ENCODE data around the gene CHURC1. TPM values are rescaled to one million over a fixed set of nuclear protein-coding genes. Genes with fewer than 3 reads are reported as not detected.

Gene CHURC1
- total and polyA plus RNA-seq, 2 of the 13 experiments (the other 11 are each of a cell fraction or from before 2014, with no cell fraction given): 41.1 to 74.4 TPM

- Histone ChIP-seq H3K4me2 (ENCODE audit: low read depth, low read length) (no peak overlapping the region), H3K9me3 (ENCODE audit: low read length) (no peaks in the 10 kb centered on the region), H3K27me3 (ENCODE audit: control insufficient read depth in 1 of 2, insufficient read depth in 2 of 2, low read length in 2 of 2) (no peaks in the 10 kb centered on the region), H3K4me3 (replicated peaks in 1 of 3; ENCODE audit: insufficient read depth in 1 of 3, low read depth in 2 of 3, low read length in 3 of 3) (no peak overlapping the region), H3K27ac (ENCODE audit: extremely low read length, insufficient read depth, low read length) (no peak overlapping the region), H3K4me1 (ENCODE audit: insufficient read depth, low read length) (peaks cover 33% of the 10 kb centered on the region), H3K79me2 (ENCODE audit: insufficient read depth, low read length) (peaks cover 25% of the 10 kb centered on the region), H3K36me3 (replicated peaks in 1 of 2; ENCODE audit: control insufficient read depth in 1 of 2, insufficient read depth in 2 of 2, low read length in 2 of 2) (peaks cover 0 to 9% of the 10 kb centered on the region in 2 experiments; a peak in 3 of 5 replicates), H4K20me1 (ENCODE audit: insufficient read depth, low read length) (0 out of 2 replicates have a peak, but pooled peaks cover 3% of the 10 kb centered on the region), H2AFZ (ENCODE audit: low read length) (no peak overlapping the region), H3K9ac (ENCODE audit: insufficient read depth, low read depth, low read length) (no peak overlapping the region)
- 90% methylated on average over 5 of the region's 5 CpGs for WGBS (ENCODE audit: low lambda C conversion rate)
- CTCF ChIA-PET (ENCODE audit: low intra/inter-chr PET ratio, low total read pairs): no interaction called here
- intact Hi-C loops (cut with micrococcal nuclease; ENCODE audit: unreplicated experiment): no loop called here
- DNase-seq (ENCODE audit: low spot score) (peak; percentile 12), ATAC-seq (no peak), FAIRE-seq (no peak)
- in situ Hi-C loops (cut with HindIII; ENCODE audit: extremely low pct_ligation_motif_present, low pct_unique_long_range_greater_than_20kb): no loop called here
- BruUV-seq (replicated peaks): no TSS peak
- POLR2A ChIA-PET: no interaction called here
- TF ChIP-seq TBX3 (IDR thresholded peaks at IDR 0.05; ENCODE audit: borderline replicate concordance) (no peak), CAMTA2 (CRISPR knock-in tag; IDR thresholded peaks at IDR 0.05; ENCODE audit: borderline replicate concordance) (no peak), LRRFIP1 (CRISPR knock-in tag; conservative IDR thresholded peaks at IDR 0.05) (no peak), NBN (conservative IDR thresholded peaks at IDR 0.05) (no peak), ELF1 (CRISPR knock-in tag; IDR thresholded peaks at IDR 0.05) (no peak), POGZ (CRISPR knock-in tag; IDR thresholded peaks at IDR 0.05) (no peak), MLLT10 (CRISPR knock-in tag; IDR thresholded peaks at IDR 0.05) (no peak), ZNF816 (CRISPR knock-in tag; IDR thresholded peaks at IDR 0.05; ENCODE audit: borderline replicate concordance) (no peak), CEBPG (CRISPR knock-in tag; IDR thresholded peaks at IDR 0.05) (peak; percentile 74), ZNF10 (CRISPR knock-in tag; IDR thresholded peaks at IDR 0.05; ENCODE audit: borderline replicate concordance, low read depth) (no peak), TCF7 (IDR thresholded peaks at IDR 0.05; ENCODE audit: low read depth) (no peak), SOX13 (IDR thresholded peaks at IDR 0.05) (no peak), SOX13 (CRISPR knock-in tag; conservative IDR thresholded peaks at IDR 0.05 in 1 of 2, IDR thresholded peaks at IDR 0.05 in 1 of 2) (peak in 1 of 2 experiments; percentile 51; a peak in 2 of 4 replicates), TEAD3 (CRISPR knock-in tag; optimal IDR thresholded peaks at IDR 0.05; ENCODE audit: borderline replicate concordance) (peak; percentile 64), SCMH1 (CRISPR knock-in tag; IDR thresholded peaks at IDR 0.05; ENCODE audit: borderline replicate concordance) (no peak), FOXC1 (CRISPR knock-in tag; IDR thresholded peaks at IDR 0.05; ENCODE audit: borderline replicate concordance) (no peak), ZFP1 (CRISPR knock-in tag; IDR thresholded peaks at IDR 0.05) (no peak), THAP7 (CRISPR knock-in tag; IDR thresholded peaks at IDR 0.05) (no peak), MAF1 (CRISPR knock-in tag; IDR thresholded peaks at IDR 0.05; ENCODE audit: borderline replicate concordance) (no peak), ATF7-NPFF (CRISPR knock-in tag; IDR thresholded peaks at IDR 0.05; ENCODE audit: low read depth) (no peak), ZIK1 (CRISPR knock-in tag; IDR thresholded peaks at IDR 0.05; ENCODE audit: borderline replicate concordance, low read depth) (no peak), ZBTB20 (CRISPR knock-in tag; IDR thresholded peaks at IDR 0.05; ENCODE audit: borderline replicate concordance, low read depth) (no peak)
- TF ChIP-seq, protein P1, sequence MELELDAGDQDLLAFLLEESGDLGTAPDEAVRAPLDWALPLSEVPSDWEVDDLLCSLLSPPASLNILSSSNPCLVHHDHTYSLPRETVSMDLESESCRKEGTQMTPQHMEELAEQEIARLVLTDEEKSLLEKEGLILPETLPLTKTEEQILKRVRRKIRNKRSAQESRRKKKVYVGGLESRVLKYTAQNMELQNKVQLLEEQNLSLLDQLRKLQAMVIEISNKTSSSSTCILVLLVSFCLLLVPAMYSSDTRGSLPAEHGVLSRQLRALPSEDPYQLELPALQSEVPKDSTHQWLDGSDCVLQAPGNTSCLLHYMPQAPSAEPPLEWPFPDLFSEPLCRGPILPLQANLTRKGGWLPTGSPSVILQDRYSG (CRISPR knock-in tag; IDR thresholded peaks at IDR 0.05): no peak
Observed at GRCh38 chr14:64919618-64920017, 5.4 kb downstream of the CHURC1 start.
